CD14-positive monocyte (primary cell): ENCODE data around the gene DSCAML1. TPM values are rescaled to one million over a fixed set of nuclear protein-coding genes. Genes with fewer than 3 reads are reported as not detected.

ENCODE experiments used
- DNase-seq, 3 donors: peaks; one replicate each; pipeline ENCODE4 v3.0.0-alpha.2; 2011 to 2022
- H2AFZ ChIP-seq: 2 replicates; pipeline ENCODE4 v1.6.0; 2012; ENCODE audit warnings: mild to moderate bottlenecking, low read depth, low read length, inconsistent platforms; ENCODE audit not compliant: insufficient read depth, poor library complexity, severe bottlenecking
- H3K27ac ChIP-seq, 2 donors: 1 replicate in 1 of 2; 2 replicates in 1 of 2; pipeline ENCODE4 v1.5.1; 2012 to 2013; ENCODE audit warnings: low read length in 2 of 2, control low read depth in 1 of 2, inconsistent platforms in 1 of 2, low read depth in 1 of 2, mild to moderate bottlenecking in 1 of 2
- H3K27me3 ChIP-seq, 2 donors: one replicate each; pipeline versions ENCODE4 v1.6.0 to v1.6.1; 2011 to 2013; ENCODE audit warnings: low read length in 2 of 2; ENCODE audit not compliant: control insufficient read depth in 2 of 2, insufficient read depth in 2 of 2
- H3K36me3 ChIP-seq, 2 donors: replicated peaks in 1 of 2; 1 replicate in 1 of 2; 2 replicates in 1 of 2; pipeline versions ENCODE4 v1.5.1 to v1.6.1; 2012 to 2013; ENCODE audit warnings: low read length in 2 of 2, control low read depth in 1 of 2, inconsistent platforms in 1 of 2, mild to moderate bottlenecking in 1 of 2; ENCODE audit not compliant: insufficient read depth in 2 of 2, control insufficient read depth in 1 of 2
- H3K4me1 ChIP-seq, 2 donors: 1 replicate in 1 of 2; 2 replicates in 1 of 2; pipeline versions ENCODE4 v1.5.1 to v1.6.1; 2012 to 2013; ENCODE audit warnings: low read length in 2 of 2, control low read depth in 1 of 2, inconsistent platforms in 1 of 2, mild to moderate bottlenecking in 1 of 2, moderate library complexity in 1 of 2; ENCODE audit not compliant: insufficient read depth in 2 of 2, control insufficient read depth in 1 of 2
- H3K4me2 ChIP-seq: replicated peaks from 2 replicates; pipeline ENCODE3; 2012; ENCODE audit warnings: low read length, moderate library complexity, mild to moderate bottlenecking; ENCODE audit not compliant: poor library complexity, severe bottlenecking; ENCODE audit errors: extremely low read depth
- H3K4me3 ChIP-seq, 3 experiments: fragments of 200-600 bp in 1 of 3; sonication (generic) in 1 of 3; replicated peaks in 1 of 3; 1 replicate in 2 of 3; 2 replicates in 1 of 3; pipeline ENCODE4 v1.5.1; 2011 to 2013; ENCODE audit warnings: low read length in 3 of 3, mild to moderate bottlenecking in 3 of 3, control low read depth in 2 of 3, low read depth in 2 of 3, inconsistent platforms in 1 of 3, moderate library complexity in 1 of 3
- H3K79me2 ChIP-seq: 2 replicates; pipeline ENCODE4 v1.6.0; 2012; ENCODE audit warnings: mild to moderate bottlenecking, control low read depth, inconsistent platforms, low read length, moderate library complexity; ENCODE audit not compliant: insufficient read depth
- H3K9ac ChIP-seq: 2 replicates; pipeline ENCODE4 v1.6.0; 2017; ENCODE audit warnings: low read length, mild to moderate bottlenecking; ENCODE audit not compliant: insufficient read depth, poor library complexity, severe bottlenecking
- H3K9me3 ChIP-seq, 2 donors: replicated peaks in 1 of 2; 1 replicate in 1 of 2; 2 replicates in 1 of 2; pipeline versions ENCODE4 v1.5.1 to v1.6.1; 2012 to 2013; ENCODE audit warnings: low read length in 2 of 2, control low read depth in 1 of 2; ENCODE audit not compliant: control insufficient read depth in 1 of 2, insufficient read depth in 1 of 2
- H4K20me1 ChIP-seq: 2 replicates; pipeline ENCODE4 v1.6.0; 2012; ENCODE audit warnings: mild to moderate bottlenecking, low read length, control low read depth, moderate library complexity; ENCODE audit not compliant: insufficient read depth
- H3K27ac Mint-ChIP-seq, 7 donors: one replicate each; pipeline ENCODE4 v1.8.0; 2020; ENCODE audit warnings: mild to moderate bottlenecking in 7 of 7, mixed read lengths in 7 of 7, moderate library complexity in 6 of 7, inconsistent platforms in 2 of 7
- H3K27me3 Mint-ChIP-seq, 3 donors: one replicate each; pipeline ENCODE4 v1.8.0; 2021 to 2022; ENCODE audit warnings: low read depth in 3 of 3, mild to moderate bottlenecking in 3 of 3, mixed read lengths in 3 of 3, moderate library complexity in 3 of 3, inconsistent platforms in 1 of 3
- H3K36me3 Mint-ChIP-seq, 2 donors: one replicate each; pipeline ENCODE4 v1.8.0; 2020; ENCODE audit warnings: mixed read lengths in 2 of 2, inconsistent platforms in 1 of 2, mild to moderate bottlenecking in 1 of 2
- H3K4me1 Mint-ChIP-seq: one replicate; pipeline ENCODE4 v1.8.0; 2020; ENCODE audit warnings: mild to moderate bottlenecking, mixed read lengths
- H3K4me3 Mint-ChIP-seq, 2 donors: one replicate each; pipeline ENCODE4 v1.8.0; 2020; ENCODE audit warnings: mild to moderate bottlenecking in 2 of 2, mixed read lengths in 2 of 2, moderate library complexity in 1 of 2
- H3K9me3 Mint-ChIP-seq, 7 donors: one replicate each; pipeline ENCODE4 v1.8.0; 2020 to 2022; ENCODE audit warnings: mixed read lengths in 7 of 7, mild to moderate bottlenecking in 6 of 7, moderate library complexity in 6 of 7, inconsistent platforms in 2 of 7
- WGBS: methylation state at CpG from one replicate; pipeline ENCODE4 v1.1.5; 2013; ENCODE audit warnings: missing lambda C conversion rate; ENCODE audit not compliant: insufficient coverage; 5-methylcytosine and 5-hydroxymethylcytosine counted together
- intact Hi-C, 2 donors: fragments of 100-400 bp; cut with micrococcal nuclease; formaldehyde crosslinking; loops; one replicate each; pipeline versions ENCODE4 v1.15.0 to v1.15.1; 2023
- polyA plus RNA-seq, 3 donors: library from polyadenylated mRNA; depleted of rRNA in 1 of 3; unstranded in 2 of 3; stranded (reverse) in 1 of 3; fragments of 300-500 nt in 2 of 3; fragments of >200 nt in 1 of 3; fragmentation: Illumina TruSeq in 2 of 3; gene quantifications; 1 replicate in 2 of 3; 2 replicates in 1 of 3; pipeline ENCODE4 v1.2.3, GENCODE V29; 2012 to 2021
- TF ChIP-seq, protein P1 (sequence below): fragments of 200-600 bp; IDR thresholded peaks from one replicate; pipeline ENCODE4 v1.8.0; 2022; ENCODE audit warnings: antibody characterized with exemption, mild to moderate bottlenecking

DSCAML1 gene
- polyA plus RNA-seq, 3 donors = not detected

DNA sequence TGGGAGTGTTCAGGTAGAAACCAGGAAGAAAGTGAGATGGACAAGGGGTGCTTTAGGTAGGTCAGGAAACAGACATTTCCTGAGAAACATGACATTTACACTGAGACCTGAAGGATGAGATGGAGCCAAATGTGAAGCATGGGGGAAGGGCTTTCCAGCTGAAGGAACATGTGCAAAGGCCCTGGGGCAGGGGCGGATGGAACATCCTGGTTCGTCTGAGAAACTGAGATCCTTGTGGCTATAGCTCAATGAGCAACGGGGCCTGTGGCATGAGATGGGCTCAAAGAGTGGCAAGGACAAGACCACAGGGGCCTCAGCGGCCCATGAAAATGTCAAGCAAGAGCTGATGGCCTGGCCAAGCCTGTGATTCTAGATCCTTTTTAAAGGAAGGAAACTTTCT, 127.4 kb downstream of the DSCAML1 start:
- Mint-ChIP-seq H3K27ac (no peak overlapping the region), H3K4me3 (no peak overlapping the region), H3K9me3 (no peaks in the 10 kb centered on the region), H3K36me3 (no peaks in the 10 kb centered on the region), H3K27me3 (peaks cover 2 to 8% (median 2%) of the 10 kb centered on the region in 3 donors), H3K4me1 (peaks cover 4% of the 10 kb centered on the region)
- Histone ChIP-seq H3K27ac (no peak overlapping the region), H2AFZ (no peak overlapping the region), H3K79me2 (no peaks in the 10 kb centered on the region), H3K4me3 (no peak overlapping the region), H4K20me1 (no peaks in the 10 kb centered on the region), H3K36me3 (no peaks in the 10 kb centered on the region), H3K27me3 (no peaks in the 10 kb centered on the region), H3K4me1 (peaks cover 0 to 4% of the 10 kb centered on the region in 2 donors), H3K9ac (no peak overlapping the region), H3K4me2 (no peak overlapping the region), H3K9me3 (no peaks in the 10 kb centered on the region)
- 90% methylated on average over 4 of the region's 4 CpGs for WGBS
- TF ChIP-seq, protein P1, sequence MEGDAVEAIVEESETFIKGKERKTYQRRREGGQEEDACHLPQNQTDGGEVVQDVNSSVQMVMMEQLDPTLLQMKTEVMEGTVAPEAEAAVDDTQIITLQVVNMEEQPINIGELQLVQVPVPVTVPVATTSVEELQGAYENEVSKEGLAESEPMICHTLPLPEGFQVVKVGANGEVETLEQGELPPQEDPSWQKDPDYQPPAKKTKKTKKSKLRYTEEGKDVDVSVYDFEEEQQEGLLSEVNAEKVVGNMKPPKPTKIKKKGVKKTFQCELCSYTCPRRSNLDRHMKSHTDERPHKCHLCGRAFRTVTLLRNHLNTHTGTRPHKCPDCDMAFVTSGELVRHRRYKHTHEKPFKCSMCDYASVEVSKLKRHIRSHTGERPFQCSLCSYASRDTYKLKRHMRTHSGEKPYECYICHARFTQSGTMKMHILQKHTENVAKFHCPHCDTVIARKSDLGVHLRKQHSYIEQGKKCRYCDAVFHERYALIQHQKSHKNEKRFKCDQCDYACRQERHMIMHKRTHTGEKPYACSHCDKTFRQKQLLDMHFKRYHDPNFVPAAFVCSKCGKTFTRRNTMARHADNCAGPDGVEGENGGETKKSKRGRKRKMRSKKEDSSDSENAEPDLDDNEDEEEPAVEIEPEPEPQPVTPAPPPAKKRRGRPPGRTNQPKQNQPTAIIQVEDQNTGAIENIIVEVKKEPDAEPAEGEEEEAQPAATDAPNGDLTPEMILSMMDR = no peak
- intact Hi-C loops = no loop called here
- DNase-seq = no peak

DNA sequence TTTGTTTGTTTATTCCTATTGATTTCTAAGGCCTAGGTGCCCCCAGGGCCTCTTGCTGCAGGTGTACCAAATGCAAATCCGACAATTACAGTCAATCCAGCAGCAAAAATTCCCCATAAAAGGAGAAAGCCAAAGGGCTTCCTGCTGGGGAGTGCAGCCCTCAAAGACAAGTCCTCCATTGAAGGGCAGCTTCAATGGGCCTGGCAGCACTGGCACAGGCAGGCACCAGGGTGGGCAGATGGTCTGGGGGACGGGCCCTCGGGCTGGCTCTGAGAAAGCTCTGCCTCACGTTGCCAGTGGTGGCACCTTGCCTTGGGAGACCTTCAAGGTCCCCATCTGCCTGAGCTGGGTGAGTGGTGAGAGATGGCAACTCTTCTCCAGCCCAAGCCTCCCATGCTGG, 128.0 kb downstream of the DSCAML1 start:
- WGBS = 80% methylated on average over 1 of the region's 4 CpGs

More for the DNA sequence above, 128.0 kb downstream of the DSCAML1 start:
- Histone ChIP-seq H3K9me3 (no peaks in the 10 kb centered on the region), H4K20me1 (no peaks in the 10 kb centered on the region), H3K36me3 (no peaks in the 10 kb centered on the region), H3K4me1 (peaks cover 1 to 4% of the 10 kb centered on the region in 2 donors), H3K9ac (no peak overlapping the region), H3K27ac (no peak overlapping the region), H3K79me2 (no peaks in the 10 kb centered on the region), H3K4me2 (no peak overlapping the region), H3K4me3 (no peak overlapping the region), H2AFZ (no peak overlapping the region), H3K27me3 (peaks cover 0 to under 1% of the 10 kb centered on the region in 2 donors)
- TF ChIP-seq, protein P1 = no peak
- intact Hi-C loops = no loop called here
- peaks cover 2 to 8% (median 2%) of the 10 kb centered on the region in 3 donors for H3K27me3 Mint-ChIP-seq
- peaks cover 5% of the 10 kb centered on the region for H3K4me1 Mint-ChIP-seq
- no peaks in the 10 kb centered on the region for H3K36me3 Mint-ChIP-seq
- DNase-seq = no peak
- H3K27ac Mint-ChIP-seq = no peak overlapping the region
- H3K9me3 Mint-ChIP-seq = no peaks in the 10 kb centered on the region
- H3K4me3 Mint-ChIP-seq = no peak overlapping the region
